Esophagus muscularis mucosa (tissue), 4 donors: ENCODE data around the gene GPR85. TPM values are rescaled to one million over a fixed set of nuclear protein-coding genes. Genes with fewer than 3 reads are reported as not detected.
"Not testable (repeated sequence)": the region's sequence is repeated elsewhere in the genome, so short reads cannot be mapped to it uniquely, and the experiment has no call there.

Source experiments
- DNase-seq: peaks from one replicate; pipeline ENCODE4 v3.0.0-alpha.2; 2017; ENCODE audit errors: extremely low spot score
- H3K27ac ChIP-seq, 4 donors: fragments of 200-600 bp; sonication (generic); replicated peaks in 1 of 4; 1 replicate in 3 of 4; 2 replicates in 1 of 4; pipeline ENCODE4 v1.5.1; 2016 to 2019; ENCODE audit warnings: mild to moderate bottlenecking in 1 of 4
- H3K27me3 ChIP-seq, 4 donors: fragments of 200-600 bp; sonication (generic); one replicate each; pipeline versions ENCODE4 v1.5.1 to v1.6.0; 2016 to 2019
- H3K36me3 ChIP-seq, 4 donors: fragments of 200-600 bp; sonication (generic); one replicate each; pipeline ENCODE4 v1.5.1; 2016 to 2019
- H3K4me1 ChIP-seq, 4 donors: fragments of 200-600 bp; sonication (generic); one replicate each; pipeline ENCODE4 v1.5.1; 2016 to 2019
- H3K4me3 ChIP-seq, 4 donors: fragments of 200-600 bp; sonication (generic); 1 replicate in 2 of 4; 2 replicates in 2 of 4; pipeline ENCODE4 v1.5.1; 2016 to 2019; ENCODE audit warnings: mild to moderate bottlenecking in 4 of 4, moderate library complexity in 1 of 4
- H3K9me3 ChIP-seq, 4 donors: fragments of 200-600 bp; sonication (generic); 1 replicate in 3 of 4; 2 replicates in 1 of 4; pipeline ENCODE4 v1.5.1; 2016 to 2019
- EP300 ChIP-seq: sonication (generic); formaldehyde crosslinking; IDR thresholded peaks from one replicate; pipeline ENCODE4 v1.6.1; 2017; ENCODE audit warnings: antibody characterized with exemption
- POLR2A ChIP-seq: fragments of 450-650 bp; IDR thresholded peaks from one replicate; pipeline ENCODE4 v1.6.1; 2017; ENCODE audit warnings: antibody characterized with exemption, moderate library complexity, mild to moderate bottlenecking, low read depth
- POLR2AphosphoS5 ChIP-seq, 2 donors: sonication (generic); formaldehyde crosslinking; IDR thresholded peaks; one replicate each; pipeline ENCODE4 v1.6.1; 2017; ENCODE audit warnings: antibody characterized with exemption in 2 of 2
- WGBS: methylation state at CpG from one replicate; pipeline ENCODE4 v1.1.5; 2018; 5-methylcytosine and 5-hydroxymethylcytosine counted together
- intact Hi-C: fragments of 100-400 bp; cut with DNase I; formaldehyde crosslinking; loops from one replicate; pipeline ENCODE4 v1.15.1; 2023
- total RNA-seq, 4 donors: library from RNA; depleted of rRNA; stranded (reverse); fragments of >200 nt; gene quantifications; one replicate each; pipeline versions ENCODE4 v1.1.0 to v1.2.1, GENCODE V29; 2016
- TF ChIP-seq, protein P1 (sequence below), 3 experiments: fragments of 200-600 bp in 2 of 3; fragments of 450-650 bp in 1 of 3; sonication (generic) in 2 of 3; IDR thresholded peaks; one replicate each; pipeline ENCODE4 v1.5.1; 2017 to 2019; ENCODE audit warnings: antibody characterized with exemption in 3 of 3, mild to moderate bottlenecking in 2 of 3, moderate library complexity in 1 of 3

GPR85 gene
- total RNA-seq, 4 donors from 2014 or later, result 0.46 to 1.7 (median 1.7) TPM; not detected in 1

DNA sequence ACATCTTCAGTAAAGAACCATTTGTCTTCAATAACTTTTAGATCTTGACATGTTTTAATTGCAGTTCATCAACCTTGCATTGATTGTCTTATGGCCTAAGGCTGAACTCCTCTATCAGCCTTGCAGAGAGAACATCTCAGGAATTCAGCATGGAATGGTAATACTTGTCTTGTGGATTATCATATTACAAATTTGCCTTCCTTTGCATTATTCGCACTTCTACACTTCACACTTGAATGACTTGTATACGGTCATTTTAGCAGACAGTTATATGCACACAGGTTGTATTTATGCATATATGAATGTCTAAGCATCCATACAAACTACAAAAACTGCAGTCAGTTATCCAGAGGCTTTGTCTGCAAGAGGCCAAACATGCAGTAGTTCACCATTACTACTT is 31.7 kb downstream of the GPR85 start:
- intact Hi-C loops, result no loop called here
- no peak for DNase-seq
- WGBS, result 44% methylated on average over 2 of the region's 2 CpGs

DNA sequence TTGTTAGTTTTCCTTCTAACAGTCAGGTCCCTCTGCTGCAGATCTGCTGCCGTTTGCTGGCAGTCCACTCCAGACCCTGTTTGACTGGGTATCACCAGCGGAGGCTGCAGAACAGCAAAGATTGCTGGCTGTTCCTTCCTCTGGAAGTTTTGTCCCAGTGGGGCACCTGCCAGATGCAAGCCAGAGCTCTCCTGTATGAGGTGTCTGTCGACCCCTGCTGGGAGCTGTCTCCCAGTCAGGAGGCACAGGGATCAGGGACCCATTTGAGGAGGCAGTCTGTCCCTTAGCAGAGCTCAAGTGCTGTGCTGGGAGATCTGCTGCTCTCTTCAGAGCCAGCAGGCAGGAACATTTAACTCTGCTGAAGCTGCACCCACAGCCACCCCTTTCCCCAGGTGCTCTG is 32.4 kb downstream of the GPR85 start:
- H3K9me3 ChIP-seq, H3K4me1 ChIP-seq, H3K27me3 ChIP-seq, H3K27ac ChIP-seq, intact Hi-C loops, DNase-seq, H3K4me3 ChIP-seq, H3K36me3 ChIP-seq: not testable (repeated sequence)
- WGBS, result 82% methylated on average over 3 of the region's 3 CpGs

More for the DNA sequence above, 31.7 kb downstream of the GPR85 start:
- Histone ChIP-seq H3K27ac (no peak overlapping the region), H3K4me1 (no peaks in the 10 kb centered on the region), H3K36me3 (no peaks in the 10 kb centered on the region), H3K27me3 (no peaks in the 10 kb centered on the region), H3K4me3 (no peak overlapping the region), H3K9me3 (peaks cover 0 to 7% (median 1%) of the 10 kb centered on the region in 4 donors)
- TF ChIP-seq POLR2AphosphoS5 (IDR thresholded peaks at IDR 0.05) (no peak), EP300 (no peak), POLR2A (no peak)
- TF ChIP-seq, protein P1, sequence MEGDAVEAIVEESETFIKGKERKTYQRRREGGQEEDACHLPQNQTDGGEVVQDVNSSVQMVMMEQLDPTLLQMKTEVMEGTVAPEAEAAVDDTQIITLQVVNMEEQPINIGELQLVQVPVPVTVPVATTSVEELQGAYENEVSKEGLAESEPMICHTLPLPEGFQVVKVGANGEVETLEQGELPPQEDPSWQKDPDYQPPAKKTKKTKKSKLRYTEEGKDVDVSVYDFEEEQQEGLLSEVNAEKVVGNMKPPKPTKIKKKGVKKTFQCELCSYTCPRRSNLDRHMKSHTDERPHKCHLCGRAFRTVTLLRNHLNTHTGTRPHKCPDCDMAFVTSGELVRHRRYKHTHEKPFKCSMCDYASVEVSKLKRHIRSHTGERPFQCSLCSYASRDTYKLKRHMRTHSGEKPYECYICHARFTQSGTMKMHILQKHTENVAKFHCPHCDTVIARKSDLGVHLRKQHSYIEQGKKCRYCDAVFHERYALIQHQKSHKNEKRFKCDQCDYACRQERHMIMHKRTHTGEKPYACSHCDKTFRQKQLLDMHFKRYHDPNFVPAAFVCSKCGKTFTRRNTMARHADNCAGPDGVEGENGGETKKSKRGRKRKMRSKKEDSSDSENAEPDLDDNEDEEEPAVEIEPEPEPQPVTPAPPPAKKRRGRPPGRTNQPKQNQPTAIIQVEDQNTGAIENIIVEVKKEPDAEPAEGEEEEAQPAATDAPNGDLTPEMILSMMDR (IDR thresholded peaks at IDR 0.05), result no peak

DNA sequence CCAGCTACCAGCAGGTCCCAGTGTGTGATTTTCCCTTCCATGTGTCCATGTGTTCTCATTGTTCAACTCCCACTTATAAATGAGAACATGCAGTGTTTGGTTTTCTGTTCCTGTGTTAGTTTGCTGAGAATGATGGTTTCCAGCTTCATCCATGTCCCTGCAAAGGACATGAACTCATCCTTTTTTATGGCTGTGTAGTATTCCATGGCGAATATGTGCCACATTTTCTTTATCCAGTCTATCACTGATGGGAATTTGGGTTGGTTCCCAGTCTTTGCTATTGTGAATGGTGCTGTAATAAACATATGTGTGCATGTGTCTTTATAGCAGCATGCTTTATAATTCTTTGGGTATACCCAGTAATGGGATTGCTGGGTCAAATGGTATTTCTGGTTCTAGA is 37.4 kb downstream of the GPR85 start:
- DNase-seq, H3K9me3 ChIP-seq, intact Hi-C loops, H3K27ac ChIP-seq, H3K27me3 ChIP-seq, H3K4me3 ChIP-seq, H3K36me3 ChIP-seq, H3K4me1 ChIP-seq: not testable (repeated sequence)
- whole genome bisulfite sequencing, result 88% methylated on average over 1 of the region's 1 CpG

DNA sequence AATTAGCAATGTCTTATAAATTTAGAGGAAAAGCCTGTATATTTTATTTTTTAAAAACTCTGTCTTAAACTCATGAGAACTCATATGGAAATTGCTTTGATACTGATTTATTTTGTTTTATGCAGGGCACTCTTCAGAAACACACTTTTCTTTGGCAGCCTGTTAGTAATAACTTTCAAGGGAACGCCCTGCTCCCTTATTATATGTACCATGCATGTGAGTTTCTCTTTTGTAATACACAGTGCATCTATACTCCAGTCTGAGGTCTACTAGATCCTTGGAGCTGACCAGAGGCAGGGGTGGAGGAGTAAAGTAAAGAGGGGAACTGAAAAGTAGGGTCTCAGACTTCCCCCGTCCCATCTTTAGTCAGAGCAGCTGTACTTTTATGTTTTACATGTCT is 40.2 kb downstream of the GPR85 start:
- no peaks in the 10 kb centered on the region for H3K36me3 ChIP-seq
- TF ChIP-seq EP300 (no peak), POLR2A (no peak), POLR2AphosphoS5 (IDR thresholded peaks at IDR 0.05) (no peak)
- TF ChIP-seq, protein P1 (IDR thresholded peaks at IDR 0.05), result no peak
- peaks cover 0 to 9% (median 1%) of the 10 kb centered on the region in 4 donors for H3K9me3 ChIP-seq
- WGBS, result 34% methylated on average over 2 of the region's 2 CpGs
- no peak for DNase-seq
- no peaks in the 10 kb centered on the region for H3K27me3 ChIP-seq
- H3K4me3 ChIP-seq, result no peak overlapping the region
- intact Hi-C loops, result no loop called here
- H3K27ac ChIP-seq, result no peak overlapping the region
- H3K4me1 ChIP-seq, result no peaks in the 10 kb centered on the region

DNA sequence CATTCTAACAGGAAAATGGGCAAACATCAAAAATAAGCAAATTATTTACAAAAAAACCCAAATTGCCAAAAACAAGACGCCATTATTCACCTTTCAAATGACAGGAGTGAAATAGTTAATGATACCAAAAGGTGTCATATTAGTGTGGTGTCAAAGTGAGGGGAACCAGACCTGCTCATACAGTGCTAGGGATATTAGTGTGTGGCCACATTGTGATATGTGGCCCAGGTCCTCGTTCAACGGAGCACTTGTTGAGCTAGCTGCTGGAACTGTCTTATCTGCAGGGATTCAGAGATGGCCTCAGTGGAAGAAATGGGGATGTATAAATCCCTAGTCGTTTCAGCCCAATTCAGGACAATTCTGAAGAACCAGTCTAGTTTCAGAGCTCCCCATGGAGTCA is 41.2 kb downstream of the GPR85 start:
- 35% methylated on average over 4 of the region's 4 CpGs for WGBS
- H3K27me3 ChIP-seq, result no peaks in the 10 kb centered on the region
- no peaks in the 10 kb centered on the region for H3K4me1 ChIP-seq
- no peak for TF ChIP-seq EP300
- TF ChIP-seq POLR2A, result no peak
- DNase-seq, result no peak
- H3K27ac ChIP-seq, result no peak overlapping the region
- H3K36me3 ChIP-seq, result no peaks in the 10 kb centered on the region
- no peak overlapping the region for H3K4me3 ChIP-seq
- peaks cover 0 to 8% (median under 1%) of the 10 kb centered on the region in 4 donors for H3K9me3 ChIP-seq
- intact Hi-C loops, result no loop called here

DNA sequence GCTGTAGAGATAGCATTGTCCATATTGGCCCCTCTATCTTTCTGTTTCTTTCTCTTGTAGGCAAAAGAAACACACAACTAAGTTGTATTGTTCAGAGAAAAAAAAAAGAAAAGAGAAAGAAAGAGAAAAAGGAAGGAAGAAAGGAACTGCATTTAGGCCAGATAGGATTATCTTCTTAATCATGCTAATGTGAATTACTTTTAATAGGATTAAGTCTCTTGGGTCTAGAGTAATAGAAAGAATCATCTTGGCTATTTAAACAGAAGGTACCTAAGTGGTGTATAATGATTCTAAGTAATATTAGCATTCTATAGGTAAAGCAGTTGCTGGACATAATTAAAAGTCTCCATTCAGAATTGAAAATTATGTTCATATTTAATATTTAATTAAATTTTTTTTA is 42.2 kb downstream of the GPR85 start:
- TF ChIP-seq EP300 (no peak), POLR2A (no peak)
- Histone ChIP-seq H3K4me1 (no peaks in the 10 kb centered on the region), H3K9me3 (peaks cover 0 to 5% (median 0%) of the 10 kb centered on the region in 4 donors), H3K27me3 (no peaks in the 10 kb centered on the region), H3K27ac (no peak overlapping the region), H3K36me3 (no peaks in the 10 kb centered on the region), H3K4me3 (no peak overlapping the region)
- no peak for DNase-seq
- intact Hi-C loops, result no loop called here

DNA sequence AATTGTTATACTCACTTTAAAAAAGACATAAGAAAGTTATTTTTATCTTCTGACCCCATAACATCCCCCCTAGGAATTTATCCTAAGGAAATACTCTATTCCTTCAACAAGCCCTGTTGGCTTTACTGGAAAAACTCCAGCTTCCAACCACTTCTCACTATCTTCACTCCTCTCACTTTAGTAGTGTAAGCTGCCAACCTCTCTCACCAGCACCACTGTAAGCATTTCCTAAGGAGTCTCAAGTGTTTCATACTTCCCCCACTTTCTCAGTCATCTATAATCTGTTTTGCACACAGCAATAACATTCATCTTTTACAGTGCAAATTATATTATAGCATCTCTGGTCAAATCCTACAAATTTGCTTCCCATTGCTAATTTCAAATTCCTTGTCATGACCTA is 45.8 kb downstream of the GPR85 start:
- DNase-seq, result no peak
- H3K4me1 ChIP-seq, result no peaks in the 10 kb centered on the region
- H3K4me3 ChIP-seq, result no peak overlapping the region
- TF ChIP-seq POLR2AphosphoS5 (IDR thresholded peaks at IDR 0.05), result no peak
- no peak for TF ChIP-seq EP300
- TF ChIP-seq, protein P1 (IDR thresholded peaks at IDR 0.05), result no peak
- TF ChIP-seq POLR2A, result no peak
- H3K27ac ChIP-seq, result no peak overlapping the region
- intact Hi-C loops, result no loop called here
- H3K9me3 ChIP-seq, result no peaks in the 10 kb centered on the region
- no peaks in the 10 kb centered on the region for H3K27me3 ChIP-seq
- H3K36me3 ChIP-seq, result no peaks in the 10 kb centered on the region
